ENCODE data around the gene SIX6.
"Not testable (repeated sequence)": the region's sequence is repeated elsewhere in the genome, so short reads cannot be mapped to it uniquely, and the experiment has no call there.

The SIX6 gene

DNA sequence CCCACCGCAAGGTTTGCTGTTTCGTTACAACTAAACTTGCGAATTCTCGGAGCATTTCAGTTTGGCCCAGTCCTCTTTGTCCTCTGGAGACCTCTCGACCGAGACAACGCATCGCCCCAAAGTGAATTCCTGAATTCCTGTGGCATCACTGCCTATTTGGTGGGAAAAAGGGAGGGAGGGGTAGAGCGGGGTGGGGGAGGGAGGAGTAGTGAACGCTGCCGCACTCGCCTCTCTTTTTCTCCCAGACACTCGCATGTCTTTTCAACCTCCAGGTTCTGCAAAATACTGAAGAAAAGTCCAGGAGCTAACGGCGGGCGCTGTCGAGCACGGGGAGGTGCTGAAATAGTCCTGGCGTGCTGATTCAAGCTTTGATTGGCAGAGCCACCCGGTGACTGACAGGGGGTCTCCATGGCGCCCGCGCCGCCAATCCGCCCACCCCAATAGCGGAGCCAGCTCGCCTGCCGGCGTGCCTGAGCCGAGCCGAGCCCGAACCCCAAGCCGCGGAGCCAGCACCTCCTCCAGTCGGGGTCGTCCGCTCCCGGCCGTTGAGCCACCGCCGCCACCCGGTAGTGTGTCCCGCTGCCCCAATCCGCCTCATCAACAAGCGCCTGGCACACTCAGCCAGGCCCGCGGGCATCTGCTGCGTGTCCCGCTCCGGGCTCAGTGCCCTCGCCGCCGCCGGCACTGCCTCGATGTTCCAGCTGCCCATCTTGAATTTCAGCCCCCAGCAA lies at the start of gene SIX6:
SIX6 (plus strand) TSS at position 440 of the 731 bp plus-strand sequence; CDS start at position 693, 253 bp downstream.
- peak; percentile 68 for ATAC-seq
- TF ChIP-seq ISL1 (CRISPR knock-in tag; IDR thresholded peaks at IDR 0.05) (no peak), ARNTL (CRISPR knock-in tag; IDR thresholded peaks at IDR 0.05; ENCODE audit: borderline replicate concordance, low read depth) (no peak), SNAI2 (CRISPR knock-in tag; IDR thresholded peaks at IDR 0.05) (no peak)
- TF ChIP-seq, protein P1, sequence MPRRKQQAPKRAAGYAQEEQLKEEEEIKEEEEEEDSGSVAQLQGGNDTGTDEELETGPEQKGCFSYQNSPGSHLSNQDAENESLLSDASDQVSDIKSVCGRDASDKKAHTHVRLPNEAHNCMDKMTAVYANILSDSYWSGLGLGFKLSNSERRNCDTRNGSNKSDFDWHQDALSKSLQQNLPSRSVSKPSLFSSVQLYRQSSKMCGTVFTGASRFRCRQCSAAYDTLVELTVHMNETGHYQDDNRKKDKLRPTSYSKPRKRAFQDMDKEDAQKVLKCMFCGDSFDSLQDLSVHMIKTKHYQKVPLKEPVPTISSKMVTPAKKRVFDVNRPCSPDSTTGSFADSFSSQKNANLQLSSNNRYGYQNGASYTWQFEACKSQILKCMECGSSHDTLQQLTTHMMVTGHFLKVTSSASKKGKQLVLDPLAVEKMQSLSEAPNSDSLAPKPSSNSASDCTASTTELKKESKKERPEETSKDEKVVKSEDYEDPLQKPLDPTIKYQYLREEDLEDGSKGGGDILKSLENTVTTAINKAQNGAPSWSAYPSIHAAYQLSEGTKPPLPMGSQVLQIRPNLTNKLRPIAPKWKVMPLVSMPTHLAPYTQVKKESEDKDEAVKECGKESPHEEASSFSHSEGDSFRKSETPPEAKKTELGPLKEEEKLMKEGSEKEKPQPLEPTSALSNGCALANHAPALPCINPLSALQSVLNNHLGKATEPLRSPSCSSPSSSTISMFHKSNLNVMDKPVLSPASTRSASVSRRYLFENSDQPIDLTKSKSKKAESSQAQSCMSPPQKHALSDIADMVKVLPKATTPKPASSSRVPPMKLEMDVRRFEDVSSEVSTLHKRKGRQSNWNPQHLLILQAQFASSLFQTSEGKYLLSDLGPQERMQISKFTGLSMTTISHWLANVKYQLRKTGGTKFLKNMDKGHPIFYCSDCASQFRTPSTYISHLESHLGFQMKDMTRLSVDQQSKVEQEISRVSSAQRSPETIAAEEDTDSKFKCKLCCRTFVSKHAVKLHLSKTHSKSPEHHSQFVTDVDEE (CRISPR knock-in tag; IDR thresholded peaks at IDR 0.05): peak; percentile 73; the same call in 1 of the 2 replicates

DNA sequence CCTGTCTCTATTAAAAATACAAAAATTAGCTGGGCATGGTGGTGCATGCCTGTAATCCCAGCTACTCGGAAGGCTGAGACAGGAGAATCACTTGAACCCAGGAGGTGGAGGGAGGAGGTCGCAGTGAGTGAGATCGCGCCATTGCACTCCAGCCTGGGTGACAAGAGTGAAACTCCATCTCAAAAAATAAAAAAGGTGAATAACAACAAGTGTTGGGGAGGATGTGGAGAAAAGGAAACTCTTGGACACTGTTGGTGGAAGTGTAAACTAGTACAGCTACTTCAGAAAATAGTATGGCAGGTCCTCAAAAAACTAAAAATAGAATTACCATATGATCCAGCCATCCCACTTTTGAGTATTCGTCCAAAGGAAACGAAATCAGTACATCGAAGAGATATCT lies 28.7 kb upstream of the SIX6 start:
- not testable (repeated sequence) for ATAC-seq

DNA sequence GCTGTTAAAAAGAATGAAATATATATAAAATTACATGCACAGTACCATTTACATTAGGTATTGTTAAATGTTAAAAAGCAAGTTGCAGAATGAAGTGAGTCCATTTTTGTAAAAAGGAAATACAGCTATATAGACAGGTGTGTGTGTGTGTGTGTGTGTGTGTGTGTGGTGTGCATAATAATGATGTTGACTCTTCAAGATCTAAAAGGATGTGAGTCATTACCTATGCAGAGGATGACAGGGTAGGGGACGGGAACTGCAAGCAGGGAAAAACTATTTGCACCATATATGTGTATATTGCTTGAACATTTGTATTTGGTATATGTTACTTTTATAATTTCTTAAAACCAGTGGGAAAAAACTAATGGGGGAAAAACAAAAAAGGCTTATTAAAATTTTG lies 26.2 kb upstream of the SIX6 start:
- TF ChIP-seq ZFP30 (CRISPR knock-in tag; IDR thresholded peaks at IDR 0.05) (no peak), RARB (CRISPR knock-in tag; IDR thresholded peaks at IDR 0.05) (no peak), ESRRG (CRISPR knock-in tag; IDR thresholded peaks at IDR 0.05) (no peak), ISL1 (CRISPR knock-in tag; IDR thresholded peaks at IDR 0.05) (no peak), ZNF8 (CRISPR knock-in tag; IDR thresholded peaks at IDR 0.05) (no peak), ARNTL (CRISPR knock-in tag; IDR thresholded peaks at IDR 0.05; ENCODE audit: borderline replicate concordance, low read depth) (no peak), GLIS3 (CRISPR knock-in tag; IDR thresholded peaks at IDR 0.05) (no peak), CSDC2 (CRISPR knock-in tag; IDR thresholded peaks at IDR 0.05) (no peak), TCF4 (CRISPR knock-in tag; IDR thresholded peaks at IDR 0.05; ENCODE audit: borderline replicate concordance) (no peak), PPARA (CRISPR knock-in tag; IDR thresholded peaks at IDR 0.05; ENCODE audit: borderline replicate concordance) (no peak), ZC3H10 (CRISPR knock-in tag; IDR thresholded peaks at IDR 0.05) (no peak), SNAI2 (CRISPR knock-in tag; IDR thresholded peaks at IDR 0.05) (no peak), ZNF565 (CRISPR knock-in tag; conservative IDR thresholded peaks at IDR 0.05; ENCODE audit: low read depth) (no peak), TOX (CRISPR knock-in tag; IDR thresholded peaks at IDR 0.05; ENCODE audit: borderline replicate concordance) (no peak), OSR1 (CRISPR knock-in tag; IDR thresholded peaks at IDR 0.05) (no peak)
- TF ChIP-seq, protein P2, sequence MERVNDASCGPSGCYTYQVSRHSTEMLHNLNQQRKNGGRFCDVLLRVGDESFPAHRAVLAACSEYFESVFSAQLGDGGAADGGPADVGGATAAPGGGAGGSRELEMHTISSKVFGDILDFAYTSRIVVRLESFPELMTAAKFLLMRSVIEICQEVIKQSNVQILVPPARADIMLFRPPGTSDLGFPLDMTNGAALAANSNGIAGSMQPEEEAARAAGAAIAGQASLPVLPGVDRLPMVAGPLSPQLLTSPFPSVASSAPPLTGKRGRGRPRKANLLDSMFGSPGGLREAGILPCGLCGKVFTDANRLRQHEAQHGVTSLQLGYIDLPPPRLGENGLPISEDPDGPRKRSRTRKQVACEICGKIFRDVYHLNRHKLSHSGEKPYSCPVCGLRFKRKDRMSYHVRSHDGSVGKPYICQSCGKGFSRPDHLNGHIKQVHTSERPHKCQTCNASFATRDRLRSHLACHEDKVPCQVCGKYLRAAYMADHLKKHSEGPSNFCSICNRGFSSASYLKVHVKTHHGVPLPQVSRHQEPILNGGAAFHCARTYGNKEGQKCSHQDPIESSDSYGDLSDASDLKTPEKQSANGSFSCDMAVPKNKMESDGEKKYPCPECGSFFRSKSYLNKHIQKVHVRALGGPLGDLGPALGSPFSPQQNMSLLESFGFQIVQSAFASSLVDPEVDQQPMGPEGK (CRISPR knock-in tag; IDR thresholded peaks at IDR 0.05; ENCODE audit: borderline replicate concordance): no peak
- TF ChIP-seq, protein P3, sequence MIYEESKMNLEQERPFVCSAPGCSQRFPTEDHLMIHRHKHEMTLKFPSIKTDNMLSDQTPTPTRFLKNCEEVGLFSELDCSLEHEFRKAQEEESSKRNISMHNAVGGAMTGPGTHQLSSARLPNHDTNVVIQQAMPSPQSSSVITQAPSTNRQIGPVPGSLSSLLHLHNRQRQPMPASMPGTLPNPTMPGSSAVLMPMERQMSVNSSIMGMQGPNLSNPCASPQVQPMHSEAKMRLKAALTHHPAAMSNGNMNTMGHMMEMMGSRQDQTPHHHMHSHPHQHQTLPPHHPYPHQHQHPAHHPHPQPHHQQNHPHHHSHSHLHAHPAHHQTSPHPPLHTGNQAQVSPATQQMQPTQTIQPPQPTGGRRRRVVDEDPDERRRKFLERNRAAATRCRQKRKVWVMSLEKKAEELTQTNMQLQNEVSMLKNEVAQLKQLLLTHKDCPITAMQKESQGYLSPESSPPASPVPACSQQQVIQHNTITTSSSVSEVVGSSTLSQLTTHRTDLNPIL (CRISPR knock-in tag; IDR thresholded peaks at IDR 0.05; ENCODE audit: low read depth): no peak
- TF ChIP-seq, protein P1 (CRISPR knock-in tag; IDR thresholded peaks at IDR 0.05): no peak
- TF ChIP-seq, protein P4, sequence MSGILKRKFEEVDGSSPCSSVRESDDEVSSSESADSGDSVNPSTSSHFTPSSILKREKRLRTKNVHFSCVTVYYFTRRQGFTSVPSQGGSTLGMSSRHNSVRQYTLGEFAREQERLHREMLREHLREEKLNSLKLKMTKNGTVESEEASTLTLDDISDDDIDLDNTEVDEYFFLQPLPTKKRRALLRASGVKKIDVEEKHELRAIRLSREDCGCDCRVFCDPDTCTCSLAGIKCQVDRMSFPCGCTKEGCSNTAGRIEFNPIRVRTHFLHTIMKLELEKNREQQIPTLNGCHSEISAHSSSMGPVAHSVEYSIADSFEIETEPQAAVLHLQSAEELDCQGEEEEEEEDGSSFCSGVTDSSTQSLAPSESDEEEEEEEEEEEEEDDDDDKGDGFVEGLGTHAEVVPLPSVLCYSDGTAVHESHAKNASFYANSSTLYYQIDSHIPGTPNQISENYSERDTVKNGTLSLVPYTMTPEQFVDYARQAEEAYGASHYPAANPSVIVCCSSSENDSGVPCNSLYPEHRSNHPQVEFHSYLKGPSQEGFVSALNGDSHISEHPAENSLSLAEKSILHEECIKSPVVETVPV (CRISPR knock-in tag; IDR thresholded peaks at IDR 0.05): no peak
- TF ChIP-seq, protein P5, sequence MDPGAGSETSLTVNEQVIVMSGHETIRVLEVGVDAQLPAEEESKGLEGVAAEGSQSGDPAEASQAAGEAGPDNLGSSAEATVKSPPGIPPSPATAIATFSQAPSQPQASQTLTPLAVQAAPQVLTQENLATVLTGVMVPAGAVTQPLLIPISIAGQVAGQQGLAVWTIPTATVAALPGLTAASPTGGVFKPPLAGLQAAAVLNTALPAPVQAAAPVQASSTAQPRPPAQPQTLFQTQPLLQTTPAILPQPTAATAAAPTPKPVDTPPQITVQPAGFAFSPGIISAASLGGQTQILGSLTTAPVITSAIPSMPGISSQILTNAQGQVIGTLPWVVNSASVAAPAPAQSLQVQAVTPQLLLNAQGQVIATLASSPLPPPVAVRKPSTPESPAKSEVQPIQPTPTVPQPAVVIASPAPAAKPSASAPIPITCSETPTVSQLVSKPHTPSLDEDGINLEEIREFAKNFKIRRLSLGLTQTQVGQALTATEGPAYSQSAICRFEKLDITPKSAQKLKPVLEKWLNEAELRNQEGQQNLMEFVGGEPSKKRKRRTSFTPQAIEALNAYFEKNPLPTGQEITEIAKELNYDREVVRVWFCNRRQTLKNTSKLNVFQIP (CRISPR knock-in tag; IDR thresholded peaks at IDR 0.05; ENCODE audit: borderline replicate concordance, low read depth): no peak
- no peak for ATAC-seq

All from SK-N-SH treated with all-trans-retinoic acid at 6 μM for 48 hours (cell line).